GM21723 (cell line): ENCODE data around the gene LYPD5.
"Not testable (repeated sequence)": the region's sequence is repeated elsewhere in the genome, so short reads cannot be mapped to it uniquely, and the experiment has no call there.

ENCODE experiments used
- ATAC-seq: cut with Tn5 transposase; IDR thresholded peaks from one replicate; pipeline ENCODE4 v1.9.1; 2021; ENCODE audit warnings: mild to moderate bottlenecking, moderate library complexity; ENCODE audit not compliant: unreplicated experiment

Gene LYPD5, protein sequence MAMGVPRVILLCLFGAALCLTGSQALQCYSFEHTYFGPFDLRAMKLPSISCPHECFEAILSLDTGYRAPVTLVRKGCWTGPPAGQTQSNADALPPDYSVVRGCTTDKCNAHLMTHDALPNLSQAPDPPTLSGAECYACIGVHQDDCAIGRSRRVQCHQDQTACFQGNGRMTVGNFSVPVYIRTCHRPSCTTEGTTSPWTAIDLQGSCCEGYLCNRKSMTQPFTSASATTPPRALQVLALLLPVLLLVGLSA

GRCh38 chr19:43802216-43802951, at the start of gene LYPD5:
TSS of gene LYPD5 (minus strand) at chr19:43802447. CDS start at chr19:43802380, 67 bp downstream.
- no peak for ATAC-seq

- no peak for ATAC-seq
Observed at GRCh38 chr19:43848821-43849220, 46.6 kb upstream of the LYPD5 start.

DNA sequence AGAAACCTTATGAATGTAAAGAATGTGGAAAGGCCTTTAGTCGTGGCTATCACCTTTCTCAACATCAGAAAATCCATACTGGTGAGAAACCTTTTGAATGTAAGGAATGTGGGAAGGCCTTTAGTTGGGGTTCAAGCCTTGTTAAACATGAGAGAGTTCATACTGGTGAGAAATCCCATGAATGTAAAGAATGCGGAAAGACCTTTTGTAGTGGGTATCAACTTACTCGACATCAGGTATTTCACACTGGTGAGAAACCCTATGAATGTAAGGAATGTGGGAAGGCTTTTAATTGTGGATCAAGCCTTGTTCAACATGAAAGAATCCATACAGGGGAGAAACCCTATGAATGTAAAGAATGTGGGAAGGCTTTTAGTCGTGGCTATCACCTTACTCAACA, 45.6 kb upstream of the LYPD5 start:
- ATAC-seq, result no peak

GRCh38 chr19:43847246-43847645, 45.0 kb upstream of the LYPD5 start:
- ATAC-seq, result no peak

GRCh38 chr19:43842007-43842406, 39.8 kb upstream of the LYPD5 start:
- no peak for ATAC-seq

- ATAC-seq, result no peak
Observed at GRCh38 chr19:43839139-43839538, 36.9 kb upstream of the LYPD5 start.

- peak; percentile 89 for ATAC-seq
Observed at GRCh38 chr19:43826787-43827754, 24.8 kb upstream of the LYPD5 start, which contains the start of gene ZNF283. TSS of gene ZNF283 (plus strand) at chr19:43827321. CDS start at chr19:43833505, 6,184 bp downstream.

DNA sequence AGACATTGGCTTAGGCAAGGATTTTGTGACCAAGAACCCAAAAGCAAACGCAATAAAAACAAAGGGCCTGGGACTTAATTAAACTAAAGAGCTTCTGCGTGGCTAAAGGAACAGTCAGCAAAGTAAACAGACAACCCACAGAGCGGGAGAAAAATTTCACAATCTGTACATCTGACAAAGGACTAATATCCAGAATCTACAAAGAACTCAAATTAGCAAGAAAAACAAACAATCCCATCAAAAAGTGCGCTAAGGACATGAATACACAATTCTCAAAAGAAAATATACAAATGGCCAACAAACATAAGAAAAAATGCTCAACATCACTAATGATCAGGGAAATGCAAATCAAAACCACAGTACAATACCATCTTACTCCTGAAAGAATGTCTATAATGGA, 22.3 kb upstream of the LYPD5 start:
- ATAC-seq, result not testable (repeated sequence)

DNA sequence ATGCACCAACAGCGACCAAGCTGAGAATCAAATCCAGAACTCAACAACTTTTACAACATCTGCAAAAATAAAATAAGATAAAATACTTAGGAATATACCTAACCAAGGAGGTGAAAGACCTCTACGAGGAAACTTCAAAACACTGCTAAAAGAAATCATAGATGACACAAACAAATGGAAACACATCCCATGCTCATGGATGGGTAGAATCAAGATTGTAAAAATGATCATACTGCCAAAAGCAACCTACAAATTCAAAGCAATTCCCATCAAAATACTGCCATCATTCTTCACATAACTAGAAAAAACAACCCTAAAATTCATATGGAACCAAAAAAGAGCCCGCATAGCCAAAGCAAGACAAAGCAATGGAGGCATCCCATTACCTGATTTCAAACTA, 21.6 kb upstream of the LYPD5 start:
- not testable (repeated sequence) for ATAC-seq

DNA sequence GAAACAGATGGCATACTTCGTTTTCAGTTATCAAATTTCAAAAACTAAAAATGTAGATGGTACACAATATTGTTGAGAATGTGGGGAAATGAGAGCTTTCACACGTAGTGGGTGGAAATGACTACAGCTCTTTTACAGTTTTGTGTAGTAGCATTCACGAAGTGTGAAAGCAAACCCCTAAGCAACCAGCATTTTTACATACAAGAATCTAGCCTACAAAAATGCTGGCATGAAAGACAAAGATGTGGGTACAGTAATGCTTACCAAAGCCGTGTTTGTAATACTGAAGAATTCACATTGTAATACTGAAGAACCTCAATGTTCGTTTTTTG, 18.6 kb upstream of the LYPD5 start:
- ATAC-seq, result no peak

- ATAC-seq, result no peak
Observed at GRCh38 chr19:43820098-43820883, 18.0 kb upstream of the LYPD5 start.

DNA sequence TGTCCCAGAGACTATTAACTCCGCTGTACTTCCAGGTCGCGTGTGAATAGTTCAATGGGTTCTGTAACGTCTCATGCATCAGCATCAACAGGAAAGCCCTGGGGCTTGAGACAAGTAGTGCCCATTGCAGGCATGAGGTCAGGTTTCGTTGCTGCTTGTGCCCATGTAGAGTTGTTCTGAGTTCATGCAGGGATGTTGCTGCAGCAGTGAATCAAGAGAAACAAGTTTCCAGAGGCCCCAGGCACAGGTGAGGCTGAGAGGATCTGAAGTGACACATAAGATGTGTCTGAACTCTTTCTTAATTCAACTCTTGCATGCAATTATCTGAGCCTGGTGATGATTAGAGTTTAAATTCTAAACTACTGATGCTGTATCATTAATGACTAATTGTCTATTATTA, 16.3 kb upstream of the LYPD5 start:
- no peak for ATAC-seq

GRCh38 chr19:43817454-43817853, 15.2 kb upstream of the LYPD5 start:
- ATAC-seq, result not testable (repeated sequence)

DNA sequence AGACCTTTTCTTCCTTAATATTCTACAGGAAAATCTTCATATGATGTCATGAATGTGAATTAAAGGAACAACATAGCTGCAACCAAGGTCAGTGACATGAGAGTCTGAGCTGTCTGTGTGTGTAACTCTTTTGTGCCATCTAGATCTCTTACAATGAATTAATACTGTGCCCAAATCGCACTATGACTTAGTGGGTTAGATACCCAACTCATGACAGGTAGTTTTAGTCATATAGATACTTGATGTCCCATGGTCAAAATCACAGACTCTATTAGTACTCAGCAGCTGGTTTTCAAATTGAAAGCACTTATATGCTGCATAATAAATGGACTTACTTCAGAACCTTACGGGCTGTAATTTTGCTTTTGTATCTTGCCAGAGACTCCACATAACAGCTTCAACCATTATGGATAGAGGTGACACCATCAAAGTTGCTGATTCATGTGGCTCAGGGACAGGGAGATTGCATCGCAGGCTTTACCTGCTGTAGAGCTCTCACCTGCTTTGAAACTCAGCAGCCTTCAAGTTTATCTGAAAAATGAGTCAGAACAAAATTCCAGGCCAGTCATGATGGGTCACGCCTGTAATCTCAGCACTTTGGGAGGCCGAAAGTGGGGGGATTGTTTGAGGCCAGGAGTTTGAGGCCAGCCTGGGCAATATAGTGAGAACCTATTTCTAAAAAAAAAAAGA, 12.6 kb upstream of the LYPD5 start:
- no peak for ATAC-seq

- no peak for ATAC-seq
Observed at GRCh38 chr19:43812688-43813087, 10.4 kb upstream of the LYPD5 start.

- ATAC-seq, result no peak
Observed at GRCh38 chr19:43812259-43812658, 10.0 kb upstream of the LYPD5 start.

DNA sequence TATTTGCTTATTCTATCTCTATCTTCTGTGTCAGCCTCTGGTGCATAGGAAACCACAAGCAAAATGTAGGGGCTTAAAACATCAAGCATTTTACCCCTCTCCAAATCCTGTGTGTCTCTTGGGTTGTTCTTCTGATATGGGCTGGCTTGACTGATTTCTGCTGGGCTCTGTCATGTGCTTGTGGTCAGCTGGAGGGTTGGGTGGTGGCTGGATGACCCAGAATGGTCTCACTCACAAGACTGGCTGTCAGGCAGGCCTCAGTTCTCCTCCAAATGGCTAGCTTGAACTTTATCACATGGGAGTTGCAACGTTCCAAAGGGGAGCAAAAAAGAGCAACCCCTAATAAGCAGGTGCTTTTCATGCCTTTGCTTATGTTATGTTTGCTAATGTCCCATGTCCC, 9.6 kb upstream of the LYPD5 start:
- no peak for ATAC-seq

DNA sequence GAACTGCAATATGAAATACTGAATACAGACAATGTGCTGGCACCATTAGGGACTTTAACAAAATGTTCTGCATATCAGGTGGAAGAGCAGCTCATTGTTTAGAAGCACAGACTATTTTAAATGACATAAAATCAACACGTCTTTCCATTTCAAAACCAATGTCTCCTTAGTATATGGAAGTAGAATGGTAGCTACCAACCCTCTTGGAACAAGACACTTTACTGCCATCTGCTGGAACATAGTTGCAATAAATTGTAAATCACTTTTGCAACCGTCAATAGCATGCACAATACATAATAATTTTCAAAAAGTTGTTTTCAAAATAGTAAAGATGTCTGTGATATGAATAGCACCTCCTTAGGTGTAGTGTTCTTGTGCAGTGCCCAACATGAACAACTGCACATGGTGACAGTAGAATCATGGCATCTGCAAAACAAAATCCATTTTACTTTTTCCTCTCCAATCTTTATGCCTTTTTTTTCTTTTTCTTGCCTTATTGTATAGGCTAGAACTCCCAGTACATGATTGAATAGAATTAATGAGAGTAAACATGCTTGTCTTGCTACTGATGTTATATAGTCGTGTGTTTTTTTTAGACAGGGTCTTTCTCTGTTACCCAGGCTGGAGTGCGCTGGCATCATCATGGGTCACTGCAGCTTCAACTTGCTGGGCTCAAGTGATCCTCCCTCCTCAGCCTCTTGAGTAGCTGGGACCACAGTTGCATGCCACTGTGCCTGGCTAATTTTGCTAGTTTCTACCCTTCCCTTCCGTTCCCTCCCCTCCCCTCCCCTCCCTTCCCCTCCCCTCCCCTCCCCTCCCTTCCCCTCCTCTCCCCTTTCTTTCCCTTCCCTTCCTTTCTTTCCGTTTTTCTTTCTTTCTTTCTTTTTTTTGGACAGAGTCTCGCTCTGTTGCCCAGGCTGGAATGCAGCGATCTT, 7.8 kb upstream of the LYPD5 start:
- ATAC-seq, result no peak

DNA sequence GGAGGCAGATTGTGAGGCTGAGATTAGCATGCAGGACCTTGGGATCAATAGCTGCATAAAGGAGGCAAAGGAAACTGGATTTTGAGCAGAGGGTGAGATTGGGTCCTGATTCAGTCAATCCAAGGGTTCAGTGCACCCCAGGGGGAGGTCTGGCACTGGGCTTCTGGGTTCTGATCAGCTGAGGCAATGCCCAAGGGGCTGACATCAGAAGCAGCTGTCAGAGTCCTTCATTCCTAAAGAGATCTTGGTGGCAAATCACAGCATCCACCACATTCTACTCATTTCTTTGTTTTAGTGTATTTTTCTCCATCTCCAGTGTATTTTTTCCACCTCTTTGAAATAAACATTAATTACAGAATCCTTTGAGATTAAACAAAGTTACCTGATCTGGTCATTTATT, 5.4 kb upstream of the LYPD5 start:
- ATAC-seq, result no peak
